Nucleus accumbens (tissue), 56 donors: Measurements from ENCODE around the gene CLSTN2.

Source experiments
- DNase-seq, 56 donors: peaks; one replicate each; lab custom pipeline; 2025; lab: John Stamatoyannopoulos, UW

Gene CLSTN2

GRCh38 chr3:140510303-140510861, 575.4 kb downstream of the CLSTN2 start:
- DNase-seq: no peak

DNA sequence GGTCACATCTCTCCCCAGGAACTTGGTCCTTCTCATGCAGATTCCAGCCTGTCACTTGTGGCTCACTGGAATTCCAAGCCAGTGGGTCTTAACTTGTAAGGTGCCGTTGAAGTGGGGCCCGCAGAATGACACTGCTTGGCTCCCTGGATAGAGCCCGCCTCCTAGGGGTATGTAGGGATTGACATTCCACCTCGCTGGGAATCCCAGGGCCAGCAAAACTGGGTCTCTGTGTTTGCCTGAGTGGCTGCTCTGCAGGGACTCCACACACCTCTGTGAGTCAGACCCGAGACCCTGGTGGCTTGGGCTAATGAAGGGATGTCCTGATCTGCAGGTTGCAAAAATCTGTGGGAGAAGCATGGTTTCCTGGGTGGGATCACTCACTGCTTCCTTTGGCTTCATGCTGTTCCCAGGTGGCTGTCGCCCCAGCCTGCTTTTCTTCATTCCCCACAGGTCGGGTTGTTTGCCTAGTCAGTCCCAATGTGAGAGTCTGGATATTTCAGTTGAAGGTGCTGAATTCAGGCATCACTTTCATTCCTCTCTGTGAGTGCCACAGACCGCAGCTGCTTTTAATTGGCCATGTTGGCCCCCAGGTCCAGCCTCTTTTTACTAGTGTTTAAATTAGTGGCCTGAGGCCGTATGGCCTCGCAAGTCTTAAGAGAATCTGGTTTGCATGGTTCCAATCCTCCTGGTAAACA, 586.9 kb downstream of the CLSTN2 start:
- DNase-seq: no peak

DNA sequence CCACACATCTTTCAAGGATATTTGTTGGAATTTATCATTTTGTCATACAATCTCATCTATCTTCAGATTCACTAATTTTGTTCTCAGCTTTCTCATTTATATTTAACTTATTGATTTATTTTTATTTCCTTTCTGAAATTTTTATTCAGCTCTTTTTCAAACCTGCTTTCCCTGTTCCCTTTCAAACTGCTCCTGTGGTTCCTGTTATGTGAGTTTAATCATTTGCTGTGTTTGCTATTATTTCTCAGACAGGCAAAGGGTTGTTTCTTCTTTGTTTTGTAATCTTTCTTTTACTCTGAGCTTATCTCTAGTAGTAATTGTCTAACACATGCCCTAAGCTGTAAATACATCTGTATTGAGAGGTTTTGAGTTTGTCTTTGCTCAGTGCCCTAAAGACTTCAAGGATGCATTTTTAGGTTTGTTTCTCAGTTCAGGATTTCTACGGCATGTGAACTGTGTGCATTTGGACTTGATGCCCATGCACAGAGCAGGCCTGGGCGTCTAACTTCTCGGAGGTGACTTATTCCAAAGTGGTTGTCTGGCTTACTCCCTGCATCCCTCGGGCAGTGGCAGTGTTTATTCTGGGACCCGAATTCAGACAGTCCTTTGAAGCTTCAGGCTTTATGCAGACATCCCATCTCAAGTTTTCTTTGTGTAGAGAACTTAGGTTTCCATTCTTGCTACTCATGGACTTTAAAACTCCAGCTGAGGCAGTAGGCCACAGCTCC, 587.8 kb downstream of the CLSTN2 start:
- no peak for DNase-seq

DNA sequence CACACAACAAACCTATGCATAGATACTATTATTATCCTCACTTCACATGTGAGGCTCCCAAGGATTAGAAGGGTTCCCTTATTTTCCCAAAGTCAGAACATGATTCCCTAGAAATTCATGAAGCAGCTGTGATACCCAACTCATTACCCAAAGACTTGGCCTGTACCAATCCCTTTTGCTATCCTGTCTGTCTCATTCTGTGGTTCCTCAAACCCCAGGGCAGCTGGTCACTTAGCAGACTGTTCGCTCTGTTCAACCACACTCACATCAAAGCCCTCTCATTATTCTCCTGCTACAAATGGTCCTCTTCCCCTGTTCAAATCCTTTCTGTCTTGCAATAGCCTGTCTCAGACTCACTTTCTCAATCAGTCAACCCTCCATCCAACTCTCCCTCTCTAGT, 588.6 kb downstream of the CLSTN2 start:
- no peak for DNase-seq

- no peak for DNase-seq
Measured at GRCh38 chr3:140527156-140527555, 592.2 kb downstream of the CLSTN2 start.

GRCh38 chr3:140529096-140529495, 594.1 kb downstream of the CLSTN2 start:
- DNase-seq: no peak

GRCh38 chr3:140529558-140529957, 594.6 kb downstream of the CLSTN2 start:
- no peak for DNase-seq

DNA sequence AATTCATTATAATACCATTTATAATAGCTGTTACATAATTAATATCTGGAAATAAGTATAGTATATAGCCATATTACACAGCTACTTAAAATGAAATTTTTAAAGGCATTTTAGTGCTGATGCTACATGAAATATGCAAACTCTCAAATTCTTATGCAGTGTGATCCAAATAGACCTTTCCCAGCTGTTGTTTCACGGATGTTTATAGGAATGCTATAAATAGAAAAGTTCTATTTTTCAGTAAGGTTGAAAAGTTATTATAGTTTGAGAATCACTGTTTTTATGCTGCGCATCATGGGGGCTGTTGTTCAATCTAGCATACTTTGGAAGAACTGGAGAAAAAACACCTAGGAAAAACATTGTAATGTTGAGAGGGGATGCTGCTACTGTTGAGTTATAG, 595.1 kb downstream of the CLSTN2 start:
- DNase-seq: no peak

DNA sequence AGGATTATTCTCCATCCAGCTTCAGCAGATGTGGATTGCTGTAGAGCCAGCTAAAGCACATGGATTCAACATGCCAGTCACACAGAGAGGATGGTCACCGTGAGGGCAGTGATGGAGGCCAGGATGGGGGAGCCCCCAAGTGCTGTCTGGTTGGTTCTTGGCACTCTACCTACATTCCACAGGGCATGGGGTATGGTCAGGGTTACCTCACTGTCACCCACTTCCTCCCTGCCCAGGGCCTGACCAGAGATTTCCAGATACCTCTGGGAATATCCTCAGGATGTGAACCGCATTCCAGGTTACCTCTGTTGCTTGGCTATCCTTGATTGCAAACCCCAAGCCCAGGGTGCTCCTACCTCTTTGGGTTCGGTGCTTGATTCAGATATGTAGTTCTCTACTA, 595.6 kb downstream of the CLSTN2 start:
- DNase-seq: no peak

GRCh38 chr3:140532793-140533330, 597.9 kb downstream of the CLSTN2 start:
- no peak for DNase-seq

- no peak for DNase-seq
Measured at GRCh38 chr3:140536926-140537726, 602.1 kb downstream of the CLSTN2 start.

DNA sequence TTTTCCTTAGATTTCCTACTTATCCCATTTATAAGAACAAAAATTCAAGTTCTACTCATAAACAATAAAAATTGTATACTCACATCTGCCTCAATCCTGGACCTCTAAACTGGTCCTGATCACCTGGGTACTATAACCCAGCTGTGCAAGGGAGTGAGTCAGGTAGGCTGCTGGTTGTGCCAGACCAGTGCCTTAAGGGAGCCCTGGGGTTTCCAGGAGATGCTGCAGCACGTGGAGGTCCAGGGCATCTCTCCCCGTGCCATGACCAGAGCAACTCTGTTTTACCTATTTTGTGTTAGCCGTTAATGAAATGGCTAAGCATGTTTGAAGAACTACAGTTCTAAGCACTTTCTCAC, 602.7 kb downstream of the CLSTN2 start:
- no peak for DNase-seq

- no peak for DNase-seq
Measured at GRCh38 chr3:140540262-140540661, 605.3 kb downstream of the CLSTN2 start.

DNA sequence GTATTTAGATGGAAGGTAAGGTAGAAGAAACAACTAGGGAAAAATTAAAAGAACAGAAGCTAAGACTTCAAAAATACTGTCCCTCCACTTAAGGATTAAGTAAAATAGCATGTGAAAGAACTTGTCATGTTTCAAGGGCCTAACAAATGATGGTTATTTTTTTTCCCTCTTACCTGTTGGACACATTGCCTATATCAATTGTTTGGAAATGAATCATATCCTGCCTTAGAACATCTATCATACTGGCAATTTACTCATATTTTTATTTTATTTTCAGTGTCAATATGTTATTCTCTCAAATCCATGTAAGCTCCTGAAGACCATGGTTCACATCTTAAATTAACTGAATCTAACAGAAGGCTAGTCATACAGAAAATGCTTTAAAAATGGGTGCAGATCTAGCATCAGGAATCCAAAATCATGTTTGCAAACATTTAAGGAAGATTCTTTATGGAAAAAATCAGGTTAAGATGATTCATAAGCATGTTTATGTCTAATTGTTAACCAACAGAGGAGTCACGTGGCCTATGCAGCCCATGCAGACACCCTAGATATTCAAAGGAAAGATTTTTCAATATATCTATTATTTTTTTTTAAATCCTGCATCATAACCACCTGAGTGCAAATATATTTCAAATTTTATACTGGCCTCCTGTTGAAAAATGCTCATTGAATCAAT, 607.1 kb downstream of the CLSTN2 start:
- DNase-seq: no peak

DNA sequence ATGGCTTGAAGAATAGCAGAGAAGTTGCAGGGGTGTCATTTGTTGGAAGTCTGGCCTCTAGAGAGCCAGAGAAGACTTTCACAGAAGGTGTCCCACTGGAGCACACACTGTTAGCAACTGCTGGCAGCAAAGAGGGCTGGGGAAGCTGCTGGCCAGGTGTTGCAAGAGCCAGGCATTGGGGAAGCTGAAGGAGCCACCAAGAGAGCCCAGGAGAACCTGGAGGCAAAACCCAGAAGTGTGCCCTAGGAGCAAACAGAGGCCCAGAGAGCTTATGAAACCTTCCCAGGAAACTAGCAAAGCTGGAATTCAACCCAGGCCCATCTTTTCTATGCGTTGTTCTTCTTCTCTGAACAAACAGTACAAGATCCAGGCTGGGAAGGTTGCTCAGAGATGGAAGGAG, 610.2 kb downstream of the CLSTN2 start:
- DNase-seq: no peak

GRCh38 chr3:140545756-140546155, 610.8 kb downstream of the CLSTN2 start:
- DNase-seq: no peak

DNA sequence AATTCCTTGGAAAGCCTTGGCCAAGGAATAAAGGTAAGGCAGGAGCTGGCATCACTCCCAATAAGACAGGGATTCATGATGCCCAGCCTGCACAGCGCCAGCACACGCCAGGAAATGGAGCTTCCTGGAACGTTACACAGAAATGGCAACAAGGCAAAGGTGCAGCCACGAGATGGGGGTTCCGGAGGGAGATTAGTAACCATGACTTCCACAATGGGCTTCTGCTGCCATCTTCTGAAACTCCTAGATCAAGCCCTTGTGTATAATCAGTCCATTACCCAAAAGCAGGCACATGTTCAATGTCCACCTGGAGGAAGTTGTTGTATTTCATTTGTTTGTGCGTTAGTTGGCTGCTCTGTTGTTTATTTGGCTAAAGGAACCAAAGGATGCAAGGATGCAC, 611.7 kb downstream of the CLSTN2 start:
- no peak for DNase-seq

- no peak for DNase-seq
Measured at GRCh38 chr3:140552403-140552802, 617.4 kb downstream of the CLSTN2 start.

DNA sequence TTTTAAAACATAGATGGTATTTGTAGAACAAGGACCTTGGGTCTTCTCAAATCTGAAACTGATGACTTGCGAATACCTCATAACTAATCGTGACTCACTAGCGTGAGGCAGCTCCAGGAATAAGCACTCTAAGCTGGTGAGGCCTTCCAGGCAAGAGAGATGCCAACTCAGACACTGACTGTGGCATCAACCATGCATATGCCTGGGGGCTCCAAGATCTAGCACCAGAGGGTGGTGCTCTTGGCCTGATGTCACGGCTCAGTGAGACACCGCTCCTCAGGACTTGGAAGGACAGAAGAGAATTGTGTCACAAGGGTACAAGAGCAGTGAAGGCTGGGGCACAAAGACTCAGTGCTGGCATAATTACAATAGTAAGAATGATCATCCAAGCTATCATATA, 617.9 kb downstream of the CLSTN2 start:
- no peak for DNase-seq

DNA sequence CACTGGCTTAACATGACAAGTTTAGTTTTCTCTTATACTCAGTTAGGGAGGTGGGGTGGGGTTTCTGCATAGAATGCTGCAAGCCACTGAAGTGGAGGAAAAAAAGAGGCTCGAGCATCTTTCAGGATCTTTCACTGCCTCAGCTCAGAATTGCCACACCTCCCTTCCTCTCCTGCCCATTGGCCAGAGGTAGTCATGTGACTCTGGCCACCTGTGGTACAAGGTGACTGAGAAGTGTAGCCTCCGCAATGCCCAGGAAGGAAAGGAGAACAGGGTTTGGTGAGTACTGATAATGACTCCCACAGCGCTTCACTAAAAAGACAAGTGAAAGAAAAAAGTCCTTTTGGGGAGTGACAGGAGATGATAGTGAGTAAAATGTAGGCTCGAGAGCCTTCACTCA, 618.6 kb downstream of the CLSTN2 start:
- DNase-seq: no peak
